K562 (cell line): ENCODE data around the gene MMRN1. TPM values are rescaled to one million over a fixed set of nuclear protein-coding genes. Genes with fewer than 3 reads are reported as not detected.

ENCODE experiments used
- ATAC-seq: fragments of 200-7000 bp; cut with Tn5 transposase; 3 replicates; pipeline ENCODE4 v1.9.1; 2020; ENCODE audit warnings: moderate library complexity
- BruUV-seq: library from RNA; stranded (reverse); fragments of 400-500 nt; replicated peaks from 2 replicates; lab custom pipeline; 2021; lab: Mats Ljungman, UMichigan
- CTCF ChIA-PET: fragments of 300-600 bp; formaldehyde crosslinking; extraction: SDS; loops from one replicate; lab custom pipeline; 2021; ENCODE audit warnings: low intra/inter-chr PET ratio; lab: Yijun Ruan, JAX
- POLR2A ChIA-PET: fragments of 300-600, 350-650 bp; sonication (Branson Sonifier 250); formaldehyde crosslinking; extraction: SDS; loops from one replicate; lab custom pipeline; 2021; ENCODE audit warnings: antibody characterized with exemption, inconsistent platforms; lab: Yijun Ruan, JAX
- DNase-seq, 4 experiments: peaks; one replicate each; pipeline versions ENCODE4 v3.0.0 to v3.0.0-alpha.2; 2011 to 2018; ENCODE audit warnings: low spot score in 3 of 4, mixed read lengths in 3 of 4; ENCODE audit errors: extremely low read depth in 1 of 4
- FAIRE-seq: peaks from 2 replicates; lab custom pipeline; 2011; peaks lifted over from hg19 to GRCh38; lab: Jason Lieb, UNC
- H2AFZ ChIP-seq: 2 replicates; pipeline ENCODE4 v1.6.0; 2011; ENCODE audit warnings: low read depth, low read length, control low read depth, inconsistent platforms
- H3K27ac ChIP-seq: fragments of 200-600 bp; 3 replicates; pipeline ENCODE4 v1.8.0; 2011; ENCODE audit warnings: low read depth, mild to moderate bottlenecking, control low read depth, inconsistent platforms, low read length, moderate library complexity, mixed read lengths; ENCODE audit errors: extremely low read depth
- H3K27me3 ChIP-seq, 2 experiments: fragments of 300-600 bp in 1 of 2; 2 replicates in 1 of 2; 3 replicates in 1 of 2; pipeline versions ENCODE4 v1.6.0 to v1.8.0; 2011; ENCODE audit warnings: inconsistent platforms in 2 of 2, low read length in 2 of 2, mild to moderate bottlenecking in 1 of 2, mixed read lengths in 1 of 2, moderate library complexity in 1 of 2; ENCODE audit not compliant: control insufficient read depth in 2 of 2, insufficient read depth in 2 of 2
- H3K36me3 ChIP-seq: fragments of 300-600 bp; 3 replicates; pipeline ENCODE4 v1.8.0; 2011; ENCODE audit warnings: mild to moderate bottlenecking, low read length, inconsistent platforms; ENCODE audit not compliant: control insufficient read depth, insufficient read depth
- H3K4me1 ChIP-seq, 2 experiments: fragments of 200-600 bp in 1 of 2; replicated peaks in 1 of 2; 2 replicates in 1 of 2; 3 replicates in 1 of 2; pipeline versions ENCODE4 v1.5.1 to v1.8.0; 2011; ENCODE audit warnings: inconsistent platforms in 2 of 2, low read length in 2 of 2, mild to moderate bottlenecking in 1 of 2, mixed read lengths in 1 of 2, moderate library complexity in 1 of 2; ENCODE audit not compliant: control insufficient read depth in 2 of 2, insufficient read depth in 2 of 2
- H3K4me2 ChIP-seq: 2 replicates; pipeline ENCODE4 v1.6.1; 2011; ENCODE audit warnings: low read length, control low read depth, inconsistent platforms, mixed read lengths; ENCODE audit not compliant: insufficient read depth
- H3K4me3 ChIP-seq: fragments of 200-600 bp; sonication (generic), shearing (Covaris generic); 2 replicates; pipeline ENCODE4 v1.5.1; 2016; ENCODE audit warnings: control low read depth, inconsistent platforms
- H3K79me2 ChIP-seq: fragments of 200-600 bp; 3 replicates; pipeline ENCODE4 v1.8.0; 2011; ENCODE audit warnings: low read length, inconsistent platforms; ENCODE audit not compliant: control insufficient read depth, insufficient read depth
- H3K9ac ChIP-seq, 2 experiments: 2 replicates each; pipeline versions ENCODE4 v1.6.0 to v1.6.1; 2011; ENCODE audit warnings: low read depth in 2 of 2, low read length in 2 of 2, control low read depth in 1 of 2, inconsistent platforms in 1 of 2, mild to moderate bottlenecking in 1 of 2, mixed read lengths in 1 of 2; ENCODE audit not compliant: insufficient read depth in 1 of 2
- H3K9me1 ChIP-seq: one replicate; pipeline ENCODE4 v1.6.0; 2011; ENCODE audit warnings: inconsistent platforms, mild to moderate bottlenecking, low read length, moderate library complexity; ENCODE audit not compliant: control insufficient read depth, insufficient read depth
- H3K9me3 ChIP-seq: replicated peaks from 2 replicates; pipeline ENCODE4 v1.5.1; 2011; ENCODE audit warnings: low read depth, low read length, inconsistent platforms; ENCODE audit not compliant: control insufficient read depth, insufficient read depth
- H4K20me1 ChIP-seq: replicated peaks from 2 replicates; pipeline ENCODE4 v1.6.1; 2011; ENCODE audit warnings: low read length, inconsistent platforms, mixed read lengths; ENCODE audit not compliant: control insufficient read depth, insufficient read depth
- ATF3 ChIP-seq, 2 experiments: fragments of 450-650 bp in 1 of 2; sonication (generic) in 1 of 2; formaldehyde crosslinking in 1 of 2; IDR thresholded peaks in 1 of 2; conservative IDR thresholded peaks in 1 of 2; 2 replicates each; pipeline versions ENCODE4 v1.6.1 to v1.8.1; 2016 to 2023; ENCODE audit warnings: mild to moderate bottlenecking in 2 of 2, moderate library complexity in 2 of 2, inconsistent platforms in 1 of 2, missing genetic modification reagents in 1 of 2
- FUS ChIP-seq: fragments of 200-400 bp; formaldehyde crosslinking; optimal IDR thresholded peaks from 2 replicates; pipeline ENCODE3; 2017; ENCODE audit warnings: low read depth, low read length
- PHF20 ChIP-seq: fragments of 450-650 bp; IDR thresholded peaks from 2 replicates; pipeline ENCODE4 v1.6.1; 2018; ENCODE audit not compliant: partially characterized antibody
- SAP30 ChIP-seq: fragments of 200-600 bp; sonication (generic); IDR thresholded peaks from 2 replicates; pipeline ENCODE4 v1.6.1; 2012; ENCODE audit warnings: borderline replicate concordance, low read depth, mild to moderate bottlenecking, moderate library complexity, low read length, control low read depth, inconsistent platforms; ENCODE audit not compliant: insufficient read depth, poor library complexity, severe bottlenecking
- SMARCC2 ChIP-seq: fragments of 450-650 bp; IDR thresholded peaks from 2 replicates; pipeline ENCODE4 v1.6.1; 2017; ENCODE audit warnings: antibody characterized with exemption, moderate library complexity, mild to moderate bottlenecking, low read depth
- XRCC5 ChIP-seq: fragments of 200-400 bp; formaldehyde crosslinking; IDR thresholded peaks from 2 replicates; pipeline ENCODE4 v1.6.1; 2017; ENCODE audit warnings: low read depth, mild to moderate bottlenecking, low read length
- ZNF165 ChIP-seq: fragments of 250-450 bp; sonication (Bioruptor Pico); IDR thresholded peaks from 2 replicates; pipeline ENCODE4 v1.4.0; 2020; ENCODE audit warnings: borderline replicate concordance
- ZNF274 ChIP-seq: IDR thresholded peaks from 2 replicates; pipeline ENCODE4 v1.6.1; 2011; ENCODE audit warnings: low read depth, mild to moderate bottlenecking, low read length, moderate library complexity, borderline replicate concordance
- ZNF280B ChIP-seq: fragments of 250-450 bp; sonication (Bioruptor Pico); IDR thresholded peaks from 2 replicates; pipeline ENCODE4 v1.5.1; 2021; ENCODE audit warnings: mild to moderate bottlenecking
- ZNF436 ChIP-seq: fragments of 250-450, 450-650 bp; sonication (Bioruptor Pico); formaldehyde crosslinking; IDR thresholded peaks from 2 replicates; pipeline ENCODE4 v1.7.0; 2020; ENCODE audit warnings: mild to moderate bottlenecking
- WGBS: fragments of 100-300 bp; shearing (Covaris generic); methylation state at CpG from one replicate; pipeline ENCODE4 v1.1.6; 2016; ENCODE audit warnings: low coverage, mixed read lengths; ENCODE audit not compliant: insufficient coverage; ENCODE audit errors: missing lambda C conversion rate; 5-methylcytosine and 5-hydroxymethylcytosine counted together
- in situ Hi-C: fragments of 300-500 bp; cut with MboI; formaldehyde crosslinking; loops from 4 replicates; pipeline ENCODE4 v1.15.0; 2018; ENCODE audit warnings: inconsistent platforms, mixed read lengths
- intact Hi-C: fragments of 100-400 bp; cut with micrococcal nuclease; formaldehyde crosslinking; loops from 2 replicates; pipeline ENCODE4 v1.14.2; 2022
- polyA plus RNA-seq, 8 experiments: library from polyadenylated mRNA; depleted of rRNA in 4 of 8; stranded (reverse) in 5 of 8; unstranded in 3 of 8; fragments of >200 nt; fragmentation: Nextera tagmentation in 2 of 8; fragmentation: Illumina TruSeq in 1 of 8; extraction: Ambion mirVana in 2 of 8; extraction: Trizol in 1 of 8; gene quantifications; 2 replicates each; pipeline versions ENCODE4 v1.2.1 to v1.2.3, GENCODE V29; 2011 to 2014; ENCODE audit warnings: inconsistent platforms in 1 of 8, missing spikeins in 1 of 8
- total RNA-seq, 7 experiments: library from RNA; depleted of rRNA in 6 of 7; stranded (reverse); fragments of >200 nt in 6 of 7; fragmentation: Illumina TruSeq in 2 of 7; extraction: Trizol in 2 of 7; gene quantifications; 2 replicates each; pipeline versions ENCODE4 v1.2.1 to v1.2.3, GENCODE V29; 2011 to 2021; ENCODE audit warnings: low replicate concordance in 1 of 7

MMRN1 gene
- total and polyA plus RNA-seq, 9 of the 15 experiments (the other 6 are each of a cell fraction or from before 2014, with no cell fraction given), result 0.01 to 0.06 (median 0.02) TPM; not detected in 6

GRCh38 chr4:89957046-89957926 lies 62.6 kb downstream of the MMRN1 start:
- ATAC-seq, result no peak
- intact Hi-C loops, result no loop called here
- H3K27ac ChIP-seq, result no peak overlapping the region
- CTCF ChIA-PET, result no interaction called here
- H3K9me3 ChIP-seq, result no peaks in the 10 kb centered on the region
- H3K9me1 ChIP-seq, result no peaks in the 10 kb centered on the region
- H3K79me2 ChIP-seq, result no peaks in the 10 kb centered on the region
- no peak for TF ChIP-seq SMARCC2
- TF ChIP-seq ZNF274, result no peak
- no peak for TF ChIP-seq FUS
- TF ChIP-seq SAP30, result no peak
- no peak for TF ChIP-seq ATF3 (IDR thresholded peaks at IDR 0.05)
- TF ChIP-seq ATF3 (CRISPR knock-in tag; conservative IDR thresholded peaks at IDR 0.05), result no peak
- TF ChIP-seq XRCC5, result no peak
- no peak for TF ChIP-seq ZNF165 (CRISPR knock-in tag)
- TF ChIP-seq PHF20, result no peak
- no peak for TF ChIP-seq ZNF436 (CRISPR knock-in tag)
- TF ChIP-seq ZNF280B, result no peak
- TF ChIP-seq, all 486 proteins: peak for 0
- DNase-seq, result no peak
- WGBS, result 0% methylated on average over 4 of the region's 4 CpGs
- in situ Hi-C loops, result no loop called here
- Histone ChIP-seq H3K4me2 (no peak overlapping the region), H3K4me1 (no peaks in the 10 kb centered on the region), H3K9ac (no peak overlapping the region), H4K20me1 (no peaks in the 10 kb centered on the region), H3K36me3 (no peaks in the 10 kb centered on the region), H2AFZ (no peak overlapping the region), H3K4me3 (no peak overlapping the region), H3K27me3 (no peaks in the 10 kb centered on the region)
- no peak for FAIRE-seq
- no TSS peak for BruUV-seq
- POLR2A ChIA-PET, result no interaction called here
